Vagina (tissue), 2 donors: ENCODE results near the gene TUBB3. TPM values are rescaled to one million over a fixed set of nuclear protein-coding genes. Genes with fewer than 3 reads are reported as not detected.

Experiments
- DNase-seq, 2 donors: peaks; one replicate each; pipeline ENCODE4 v3.0.0-alpha.2; 2017; ENCODE audit errors: extremely low spot score in 2 of 2
- H3K27ac ChIP-seq: fragments of 200-600 bp; sonication (generic); one replicate; pipeline ENCODE4 v1.5.1; 2019
- H3K27me3 ChIP-seq: fragments of 200-600 bp; sonication (generic); one replicate; pipeline ENCODE4 v1.5.1; 2019
- H3K36me3 ChIP-seq, 2 donors: fragments of 200-600 bp; sonication (generic); one replicate each; pipeline ENCODE4 v1.5.1; 2017 to 2019
- H3K4me1 ChIP-seq: fragments of 200-600 bp; sonication (generic); one replicate; pipeline ENCODE4 v1.5.1; 2019
- H3K4me3 ChIP-seq, 2 donors: fragments of 200-600 bp; sonication (generic); 1 replicate in 1 of 2; 2 replicates in 1 of 2; pipeline ENCODE4 v1.5.1; 2016 to 2019
- H3K9me3 ChIP-seq: fragments of 200-600 bp; sonication (generic); one replicate; pipeline ENCODE4 v1.5.1; 2019
- CTCF ChIP-seq, 3 experiments: fragments of 450-650 bp in 2 of 3; fragments of 200-600 bp in 1 of 3; sonication (generic) in 1 of 3; IDR thresholded peaks; one replicate each; pipeline ENCODE4 v1.5.1; 2017 to 2019; ENCODE audit warnings: antibody characterized with exemption in 3 of 3, mild to moderate bottlenecking in 2 of 3, moderate library complexity in 2 of 3
- POLR2A ChIP-seq, 2 donors: fragments of 450-650 bp; IDR thresholded peaks; one replicate each; pipeline ENCODE4 v1.6.1; 2017; ENCODE audit warnings: antibody characterized with exemption in 2 of 2, mild to moderate bottlenecking in 2 of 2, moderate library complexity in 2 of 2
- POLR2AphosphoS5 ChIP-seq, 2 donors: sonication (generic); formaldehyde crosslinking; IDR thresholded peaks; one replicate each; pipeline ENCODE4 v1.9.0; 2017; ENCODE audit warnings: antibody characterized with exemption in 2 of 2, mild to moderate bottlenecking in 2 of 2, low read depth in 1 of 2; ENCODE audit not compliant: insufficient read depth in 1 of 2
- intact Hi-C: fragments of 100-400 bp; cut with DNase I; formaldehyde crosslinking; loops from one replicate; pipeline ENCODE4 v1.15.1; 2023
- total RNA-seq: library from RNA; depleted of rRNA; stranded (reverse); fragments of >200 nt; gene quantifications from one replicate; pipeline ENCODE4 v1.2.3, GENCODE V29; 2016

Gene TUBB3
- total RNA-seq, 1 donor from 2014 or later = 19.2 TPM

- Histone ChIP-seq H3K36me3 (peaks cover 0 to 86% of the 10 kb centered on the region in 2 donors), H3K9me3 (no peaks in the 10 kb centered on the region), H3K4me3 (no peak overlapping the region), H3K4me1 (no peaks in the 10 kb centered on the region), H3K27me3 (no peaks in the 10 kb centered on the region), H3K27ac (no peak overlapping the region)
- intact Hi-C loops = no loop called here
- TF ChIP-seq CTCF (IDR thresholded peaks at IDR 0.05) (no peak), POLR2AphosphoS5 (IDR thresholded peaks at IDR 0.05; ENCODE audit: insufficient read depth in 1 of 2, low read depth in 1 of 2) (no peak), POLR2A (IDR thresholded peaks at IDR 0.05) (no peak)
- no peak for DNase-seq
Measured at GRCh38 chr16:89892055-89892630, 31.0 kb upstream of the TUBB3 start.

GRCh38 chr16:89892635-89893034, 30.5 kb upstream of the TUBB3 start:
- Histone ChIP-seq H3K27ac (no peak overlapping the region), H3K27me3 (no peaks in the 10 kb centered on the region), H3K9me3 (no peaks in the 10 kb centered on the region), H3K4me1 (no peaks in the 10 kb centered on the region), H3K4me3 (no peak overlapping the region), H3K36me3 (peaks cover 0 to 86% of the 10 kb centered on the region in 2 donors)
- no peak for TF ChIP-seq CTCF (IDR thresholded peaks at IDR 0.05)
- TF ChIP-seq POLR2AphosphoS5 (IDR thresholded peaks at IDR 0.05; ENCODE audit: insufficient read depth in 1 of 2, low read depth in 1 of 2) = no peak
- no peak for DNase-seq
- intact Hi-C loops = no loop called here

DNA sequence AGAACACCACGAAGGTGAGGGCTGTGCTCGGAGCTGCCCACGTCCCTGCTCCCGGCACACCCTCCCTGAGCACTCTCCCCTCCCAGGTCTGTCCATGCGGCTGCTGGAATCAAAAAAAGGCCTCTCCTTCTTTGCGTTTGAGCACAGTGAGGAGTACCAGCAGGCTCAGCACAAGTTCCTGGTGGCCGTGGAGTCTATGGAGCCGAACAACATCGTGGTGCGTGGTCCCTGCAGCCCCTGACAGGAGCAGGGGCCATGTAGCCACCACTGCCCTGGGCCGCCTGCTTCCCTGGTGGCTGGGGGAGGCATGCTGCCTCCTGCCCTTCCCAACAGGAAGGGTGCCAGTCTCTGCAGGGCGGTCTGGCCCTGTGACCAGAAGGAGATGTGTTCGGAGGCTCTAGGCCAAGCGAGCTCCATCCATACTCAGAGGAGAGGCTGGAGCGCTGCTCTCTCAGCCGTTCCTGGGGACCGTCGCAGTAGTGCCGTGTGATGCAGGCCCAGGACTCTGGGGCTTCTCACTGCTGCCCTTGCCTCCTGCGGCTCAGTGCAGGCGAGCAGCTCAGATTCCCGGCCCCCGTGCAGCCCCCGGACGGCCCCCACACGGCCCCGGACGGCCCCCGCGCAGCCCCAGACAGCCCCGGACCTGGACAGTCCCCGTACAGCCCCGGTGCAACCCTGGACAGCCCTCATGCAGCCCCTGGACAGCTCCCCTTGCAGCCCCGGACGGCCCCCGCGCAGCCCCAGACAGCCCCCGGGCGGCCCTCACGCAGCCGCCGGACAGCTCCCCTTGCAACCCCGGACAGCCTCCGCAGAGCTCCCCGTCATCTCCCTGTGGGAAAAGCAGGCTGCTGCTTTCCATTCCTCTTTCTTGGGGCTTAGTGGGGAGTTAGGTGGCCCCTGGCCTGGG, 29.2 kb upstream of the TUBB3 start:
- H3K27me3 ChIP-seq = no peaks in the 10 kb centered on the region
- DNase-seq = no peak
- intact Hi-C loops = no loop called here
- TF ChIP-seq CTCF (IDR thresholded peaks at IDR 0.05) (no peak), POLR2A (IDR thresholded peaks at IDR 0.05) (no peak), POLR2AphosphoS5 (IDR thresholded peaks at IDR 0.05; ENCODE audit: insufficient read depth in 1 of 2, low read depth in 1 of 2) (no peak)
- H3K4me1 ChIP-seq = no peaks in the 10 kb centered on the region
- H3K27ac ChIP-seq = no peak overlapping the region
- no peaks in the 10 kb centered on the region for H3K9me3 ChIP-seq
- no peak overlapping the region for H3K4me3 ChIP-seq
- peaks cover 0 to 89% of the 10 kb centered on the region in 2 donors for H3K36me3 ChIP-seq

- no peak overlapping the region for H3K4me3 ChIP-seq
- H3K27ac ChIP-seq = no peak overlapping the region
- H3K27me3 ChIP-seq = no peaks in the 10 kb centered on the region
- DNase-seq = no peak
- peaks cover 0 to 87% of the 10 kb centered on the region in 2 donors for H3K36me3 ChIP-seq
- no peaks in the 10 kb centered on the region for H3K9me3 ChIP-seq
- TF ChIP-seq POLR2AphosphoS5 (IDR thresholded peaks at IDR 0.05; ENCODE audit: insufficient read depth in 1 of 2, low read depth in 1 of 2) (no peak), CTCF (IDR thresholded peaks at IDR 0.05) (no peak), POLR2A (IDR thresholded peaks at IDR 0.05) (no peak)
- no peaks in the 10 kb centered on the region for H3K4me1 ChIP-seq
- intact Hi-C loops = no loop called here
Measured at GRCh38 chr16:89895482-89896250, 27.5 kb upstream of the TUBB3 start.
